OCI-LY7 (cell line): ENCODE data around the gene HHIPL2. TPM values are rescaled to one million over a fixed set of nuclear protein-coding genes. Genes with fewer than 3 reads are reported as not detected.

Experiments
- BruUV-seq: library from RNA; stranded (reverse); fragments of 400-500 nt; replicated peaks from 2 replicates; lab custom pipeline; 2021; lab: Mats Ljungman, UMichigan
- CTCF ChIA-PET: fragments of 300-600 bp; sonication (Branson Sonifier 250); formaldehyde crosslinking; loops from one replicate; lab custom pipeline; 2022; ENCODE audit warnings: antibody characterized with exemption; ENCODE audit not compliant: unreplicated experiment; lab: Charles Lee
- POLR2A ChIA-PET: fragments of 300-600 bp; sonication (Branson Sonifier 250); formaldehyde crosslinking; loops from one replicate; lab custom pipeline; 2022; ENCODE audit warnings: antibody characterized with exemption; lab: Charles Lee
- DNase-seq: peaks from one replicate; pipeline ENCODE4 v3.0.0-alpha.2; 2015; ENCODE audit warnings: low spot score
- H2AFZ ChIP-seq: fragments of 200-600 bp; sonication (generic), shearing (Covaris generic); 2 replicates; pipeline ENCODE4 v1.6.1; 2014; ENCODE audit warnings: mild to moderate bottlenecking, antibody characterized with exemption, low read length, moderate library complexity
- H3K27ac ChIP-seq: fragments of 200-600 bp; sonication (generic); 2 replicates; pipeline ENCODE4 v1.5.1; 2014; ENCODE audit warnings: mixed run types, low read depth, mild to moderate bottlenecking, moderate library complexity, low read length, inconsistent platforms; ENCODE audit not compliant: poor library complexity, severe bottlenecking
- H3K36me3 ChIP-seq: fragments of 200-600 bp; sonication (generic); 2 replicates; pipeline ENCODE4 v1.6.1; 2014; ENCODE audit warnings: mild to moderate bottlenecking, antibody characterized with exemption, low read length, moderate library complexity, mixed read lengths; ENCODE audit not compliant: insufficient read depth
- H3K4me1 ChIP-seq: fragments of 200-600 bp; sonication (generic); 2 replicates; pipeline ENCODE4 v1.5.1; 2014; ENCODE audit warnings: mild to moderate bottlenecking, low read length; ENCODE audit not compliant: insufficient read depth, poor library complexity, severe bottlenecking
- H3K4me2 ChIP-seq: fragments of 200-600 bp; sonication (generic); 2 replicates; pipeline ENCODE4 v1.6.1; 2014; ENCODE audit warnings: mild to moderate bottlenecking, low read length
- H3K4me3 ChIP-seq: fragments of 200-600 bp; sonication (generic); 2 replicates; pipeline ENCODE4 v1.5.1; 2014; ENCODE audit warnings: mild to moderate bottlenecking, low read depth, low read length; ENCODE audit not compliant: poor library complexity, severe bottlenecking
- H3K79me2 ChIP-seq: fragments of 200-600 bp; sonication (generic); 2 replicates; pipeline ENCODE4 v1.6.1; 2016; ENCODE audit warnings: low read depth, mild to moderate bottlenecking, low read length, moderate library complexity, mixed read lengths; ENCODE audit not compliant: insufficient read depth
- H3K9me2 ChIP-seq: fragments of 200-600 bp; sonication (generic); 2 replicates; pipeline ENCODE4 v1.6.1; 2016; ENCODE audit warnings: mild to moderate bottlenecking, low read length, mixed read lengths; ENCODE audit not compliant: insufficient read depth
- H3K9me3 ChIP-seq: fragments of 200-600 bp; sonication (generic); 2 replicates; pipeline ENCODE4 v1.6.1; 2014; ENCODE audit warnings: mild to moderate bottlenecking, mixed run types, low read length, mixed read lengths
- H4K20me1 ChIP-seq: fragments of 200-600 bp; sonication (generic); 2 replicates; pipeline ENCODE4 v1.6.1; 2014; ENCODE audit warnings: mild to moderate bottlenecking, antibody characterized with exemption, low read length, moderate library complexity, mixed read lengths; ENCODE audit not compliant: insufficient read depth
- CTCF ChIP-seq: fragments of 200-600 bp; sonication (generic); conservative IDR thresholded peaks from 2 replicates; pipeline ENCODE4 v1.5.1; 2014; ENCODE audit warnings: mild to moderate bottlenecking, antibody characterized with exemption, low read length, moderate library complexity, mixed read lengths
- EZH2phosphoT487 ChIP-seq: fragments of 200-600 bp; sonication (generic); IDR thresholded peaks from 2 replicates; pipeline ENCODE4 v1.6.1; 2018; ENCODE audit warnings: low read depth, borderline replicate concordance, mild to moderate bottlenecking, mixed run types, antibody characterized with exemption, low read length, moderate library complexity, mixed read lengths
- intact Hi-C: fragments of 100-400 bp; cut with micrococcal nuclease; formaldehyde crosslinking; loops from one replicate; pipeline ENCODE4 v1.10.0; 2022; ENCODE audit not compliant: unreplicated experiment
- total RNA-seq, 2 experiments: library from RNA; depleted of rRNA in 1 of 2; stranded (reverse); fragments of >200 nt in 1 of 2; shearing (Covaris generic) in 1 of 2; gene quantifications; 2 replicates each; pipeline ENCODE4 v1.2.3, GENCODE V29; 2014 to 2022

HHIPL2 gene
- total RNA-seq, 2 experiments from 2014 or later = 0.92 TPM; not detected in 1

GRCh38 chr1:222525951-222526350, 22.0 kb downstream of the HHIPL2 start:
- Histone ChIP-seq H3K9me2 (no peaks in the 10 kb centered on the region), H3K4me1 (no peaks in the 10 kb centered on the region), H3K79me2 (no peaks in the 10 kb centered on the region), H3K4me2 (no peak overlapping the region), H3K4me3 (no peak overlapping the region), H3K9me3 (no peaks in the 10 kb centered on the region), H4K20me1 (no peaks in the 10 kb centered on the region), H2AFZ (no peak overlapping the region), H3K27ac (no peak overlapping the region), H3K36me3 (no peaks in the 10 kb centered on the region)
- no peak for TF ChIP-seq EZH2phosphoT487
- TF ChIP-seq CTCF = no peak
- intact Hi-C loops = no loop called here
- no TSS peak for BruUV-seq
- ChIA-PET CTCF (no interaction called here), POLR2A (no interaction called here)
- DNase-seq = no peak

GRCh38 chr1:222523852-222524251, 24.1 kb downstream of the HHIPL2 start:
- H3K4me3 ChIP-seq = no peak overlapping the region
- ChIA-PET POLR2A (interaction anchor here (0.5 to 1.6 kb wide), 2 partner anchors 66 to 1542 kb away, joined by 3 to 4 read pairs; partner anchors contain the start of gene TAF1A), CTCF (no interaction called here)
- no peaks in the 10 kb centered on the region for H3K9me3 ChIP-seq
- TF ChIP-seq CTCF (no peak), EZH2phosphoT487 (no peak)
- no peak overlapping the region for H2AFZ ChIP-seq
- intact Hi-C loops = no loop called here
- H3K4me2 ChIP-seq = no peak overlapping the region
- H3K9me2 ChIP-seq = no peaks in the 10 kb centered on the region
- no TSS peak for BruUV-seq
- no peaks in the 10 kb centered on the region for H3K79me2 ChIP-seq
- no peaks in the 10 kb centered on the region for H3K36me3 ChIP-seq
- H3K4me1 ChIP-seq = no peaks in the 10 kb centered on the region
- no peaks in the 10 kb centered on the region for H4K20me1 ChIP-seq
- no peak for DNase-seq
- H3K27ac ChIP-seq = no peak overlapping the region

- H2AFZ ChIP-seq = no peak overlapping the region
- CTCF ChIA-PET = no interaction called here
- no peaks in the 10 kb centered on the region for H3K4me1 ChIP-seq
- POLR2A ChIA-PET = interaction anchor here (0.9 kb wide), 1 partner anchor 34 kb away, joined by 3 read pairs; no protein-coding TSS in a partner anchor
- H3K79me2 ChIP-seq = no peaks in the 10 kb centered on the region
- intact Hi-C loops = no loop called here
- H3K9me2 ChIP-seq = no peaks in the 10 kb centered on the region
- no peaks in the 10 kb centered on the region for H3K36me3 ChIP-seq
- BruUV-seq = no TSS peak
- TF ChIP-seq CTCF = no peak
- no peak for TF ChIP-seq EZH2phosphoT487
- DNase-seq = no peak
- H3K9me3 ChIP-seq = no peaks in the 10 kb centered on the region
- no peak overlapping the region for H3K27ac ChIP-seq
- no peak overlapping the region for H3K4me2 ChIP-seq
- H4K20me1 ChIP-seq = no peaks in the 10 kb centered on the region
- no peak overlapping the region for H3K4me3 ChIP-seq
Observed at GRCh38 chr1:222522105-222522915, 25.6 kb downstream of the HHIPL2 start.
